ENCODE measurements around the gene ITLN2. TPM values are rescaled to one million over a fixed set of nuclear protein-coding genes. Genes with fewer than 3 reads are reported as not detected.

Gene ITLN2
- total RNA-seq, 1 experiment from 2014 or later, result not detected

GRCh38 chr1:160961419-160961818, 6.8 kb upstream of the ITLN2 start:
- ChIA-PET POLR2A (interaction anchor here (1.0 kb wide), 1 partner anchor 8 kb away, joined by 3 read pairs; no protein-coding TSS in a partner anchor), CTCF (interaction anchor here (0.6 to 2.6 kb wide), 6 partner anchors 10 to 1544 kb away, joined by 3 to 7 read pairs (median 4); no protein-coding TSS in a partner anchor)
- Mint-ChIP-seq H3K27ac (ENCODE audit: low read depth, unreplicated experiment) (no peak overlapping the region), H3K36me3 (ENCODE audit: insufficient read depth, unreplicated experiment) (no peaks in the 10 kb centered on the region), H3K9me3 (ENCODE audit: unreplicated experiment) (no peaks in the 10 kb centered on the region), H3K4me1 (ENCODE audit: insufficient read depth, unreplicated experiment) (no peaks in the 10 kb centered on the region), H3K27me3 (ENCODE audit: insufficient read depth, unreplicated experiment) (no peaks in the 10 kb centered on the region), H3K4me3 (ENCODE audit: unreplicated experiment) (no peak overlapping the region)
- TF ChIP-seq, protein P1, sequence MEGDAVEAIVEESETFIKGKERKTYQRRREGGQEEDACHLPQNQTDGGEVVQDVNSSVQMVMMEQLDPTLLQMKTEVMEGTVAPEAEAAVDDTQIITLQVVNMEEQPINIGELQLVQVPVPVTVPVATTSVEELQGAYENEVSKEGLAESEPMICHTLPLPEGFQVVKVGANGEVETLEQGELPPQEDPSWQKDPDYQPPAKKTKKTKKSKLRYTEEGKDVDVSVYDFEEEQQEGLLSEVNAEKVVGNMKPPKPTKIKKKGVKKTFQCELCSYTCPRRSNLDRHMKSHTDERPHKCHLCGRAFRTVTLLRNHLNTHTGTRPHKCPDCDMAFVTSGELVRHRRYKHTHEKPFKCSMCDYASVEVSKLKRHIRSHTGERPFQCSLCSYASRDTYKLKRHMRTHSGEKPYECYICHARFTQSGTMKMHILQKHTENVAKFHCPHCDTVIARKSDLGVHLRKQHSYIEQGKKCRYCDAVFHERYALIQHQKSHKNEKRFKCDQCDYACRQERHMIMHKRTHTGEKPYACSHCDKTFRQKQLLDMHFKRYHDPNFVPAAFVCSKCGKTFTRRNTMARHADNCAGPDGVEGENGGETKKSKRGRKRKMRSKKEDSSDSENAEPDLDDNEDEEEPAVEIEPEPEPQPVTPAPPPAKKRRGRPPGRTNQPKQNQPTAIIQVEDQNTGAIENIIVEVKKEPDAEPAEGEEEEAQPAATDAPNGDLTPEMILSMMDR (IDR thresholded peaks at IDR 0.05; ENCODE audit: unreplicated experiment), result no peak
- intact Hi-C loops (cut with micrococcal nuclease), result no loop called here
- no TSS peak for BruUV-seq (replicated peaks)
- DNase-seq (ENCODE audit: unreplicated experiment), result no peak

DNA sequence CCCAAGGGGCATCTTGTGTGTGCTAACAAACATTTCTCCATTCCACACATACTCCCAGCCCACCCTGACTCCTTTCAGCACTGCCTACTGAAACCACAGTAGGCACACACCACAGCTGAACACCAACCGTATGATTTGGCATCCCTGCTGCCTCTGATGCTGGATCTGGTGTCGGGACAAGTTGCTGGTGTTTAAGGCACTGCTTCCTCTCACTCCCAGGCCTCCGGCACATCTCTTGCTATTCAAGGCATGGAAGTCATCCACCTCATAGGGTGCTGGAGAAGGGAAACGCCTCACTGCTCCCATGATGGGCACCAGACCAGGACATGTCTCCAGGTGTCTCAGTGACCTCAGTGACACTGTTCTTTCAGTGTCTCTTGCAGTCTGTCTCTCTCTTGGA, 2.4 kb upstream of the ITLN2 start:
- H3K9me3 Mint-ChIP-seq (ENCODE audit: unreplicated experiment), result no peaks in the 10 kb centered on the region
- no peak for DNase-seq (ENCODE audit: unreplicated experiment)
- H3K4me3 Mint-ChIP-seq (ENCODE audit: unreplicated experiment), result no peak overlapping the region
- no TSS peak for BruUV-seq (replicated peaks)
- H3K27ac Mint-ChIP-seq (ENCODE audit: low read depth, unreplicated experiment), result no peak overlapping the region
- CTCF ChIA-PET, result interaction anchor here (0.7 to 5.7 kb wide), 3 partner anchors 33 to 182 kb away, joined by 3 to 20 read pairs (median 7); no protein-coding TSS in a partner anchor
- peaks cover 23% of the 10 kb centered on the region for H3K4me1 Mint-ChIP-seq (ENCODE audit: insufficient read depth, unreplicated experiment)
- intact Hi-C loops (cut with micrococcal nuclease), result no loop called here
- TF ChIP-seq, protein P1 (IDR thresholded peaks at IDR 0.05; ENCODE audit: unreplicated experiment), result no peak
- POLR2A ChIA-PET, result interaction anchor here (0.7 to 0.9 kb wide), 3 partner anchors 55 to 195 kb away, joined by 3 read pairs; no protein-coding TSS in a partner anchor
- H3K27me3 Mint-ChIP-seq (ENCODE audit: insufficient read depth, unreplicated experiment), result no peaks in the 10 kb centered on the region
- H3K36me3 Mint-ChIP-seq (ENCODE audit: insufficient read depth, unreplicated experiment), result no peaks in the 10 kb centered on the region

DNA sequence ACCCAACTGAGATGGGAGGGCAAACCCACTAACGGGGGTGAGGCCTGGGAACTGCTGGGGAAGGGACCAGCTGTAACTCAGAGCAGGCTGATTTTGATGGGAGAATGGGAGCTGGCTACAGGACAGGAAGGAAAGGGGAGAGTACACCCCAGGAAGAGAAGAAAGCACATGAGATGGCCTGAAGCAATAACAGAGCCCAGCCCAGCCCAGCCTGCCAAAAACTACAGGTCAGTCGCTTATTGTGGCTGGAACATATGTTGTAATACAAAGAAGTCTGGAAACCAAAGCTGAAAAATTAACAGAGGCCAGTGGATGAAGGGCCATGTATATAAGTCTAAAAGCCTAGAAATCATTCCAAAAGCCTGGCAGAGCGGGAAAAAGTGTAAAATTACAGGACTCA, 1.6 kb downstream of the ITLN2 start:
- ChIA-PET POLR2A (interaction anchor here (0.6 to 5.0 kb wide), 25 partner anchors 7 to 226 kb away, joined by 3 to 88 read pairs (median 6); partner anchors contain the start of genes DEDD, F11R, NIT1 and PFDN2), CTCF (interaction anchor here (0.5 to 5.4 kb wide), 37 partner anchors 7 to 920 kb away, joined by 3 to 139 read pairs (median 8); partner anchors contain the start of genes F11R and KLHDC9)
- intact Hi-C loops (cut with micrococcal nuclease), result loop anchor here (5.0 kb wide), 1 partner anchor 526 kb away; no protein-coding TSS in a partner anchor
- H3K36me3 Mint-ChIP-seq (ENCODE audit: insufficient read depth, unreplicated experiment), result no peaks in the 10 kb centered on the region
- peaks cover 47% of the 10 kb centered on the region for H3K4me1 Mint-ChIP-seq (ENCODE audit: insufficient read depth, unreplicated experiment)
- H3K9me3 Mint-ChIP-seq (ENCODE audit: unreplicated experiment), result no peaks in the 10 kb centered on the region
- DNase-seq (ENCODE audit: unreplicated experiment), result peak; percentile 69
- H3K27ac Mint-ChIP-seq (ENCODE audit: low read depth, unreplicated experiment), result peak overlapping the region; percentile 3
- peak overlapping the region; percentile 1 for H3K4me3 Mint-ChIP-seq (ENCODE audit: unreplicated experiment)
- H3K27me3 Mint-ChIP-seq (ENCODE audit: insufficient read depth, unreplicated experiment), result no peaks in the 10 kb centered on the region
- TF ChIP-seq, protein P1 (IDR thresholded peaks at IDR 0.05; ENCODE audit: unreplicated experiment), result no peak
- BruUV-seq (replicated peaks), result no TSS peak

DNA sequence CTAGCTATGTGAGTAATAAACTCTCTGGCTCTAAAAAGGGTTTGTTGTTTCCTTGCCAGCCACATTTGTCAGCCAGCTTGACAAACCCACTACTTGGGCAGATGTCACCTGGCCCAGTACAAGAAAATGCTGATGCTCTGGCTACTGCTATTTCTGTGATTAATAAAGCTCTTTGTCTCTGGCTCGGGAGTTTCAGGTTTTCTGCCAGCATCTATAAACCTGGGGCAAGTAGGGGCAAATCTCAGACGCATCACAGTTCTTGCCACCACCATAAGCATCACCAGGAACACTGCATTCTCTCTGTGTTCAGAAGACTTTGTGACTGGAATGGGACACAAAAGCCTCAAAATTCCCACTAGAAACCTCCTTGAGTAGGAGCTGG, 2.5 kb downstream of the ITLN2 start:
- ChIA-PET CTCF (interaction anchor here (0.6 to 5.4 kb wide), 75 partner anchors 8 to 616 kb away, joined by 3 to 139 read pairs (median 5); partner anchors contain the start of genes F11R and KLHDC9), POLR2A (interaction anchor here (0.6 to 5.0 kb wide), 41 partner anchors 8 to 668 kb away, joined by 3 to 88 read pairs (median 5); partner anchors contain the start of genes DEDD, F11R, NIT1 and PFDN2)
- intact Hi-C loops (cut with micrococcal nuclease), result loop anchor here (5.0 kb wide), 1 partner anchor 525 kb away; no protein-coding TSS in a partner anchor
- no peaks in the 10 kb centered on the region for H3K36me3 Mint-ChIP-seq (ENCODE audit: insufficient read depth, unreplicated experiment)
- H3K9me3 Mint-ChIP-seq (ENCODE audit: unreplicated experiment), result no peaks in the 10 kb centered on the region
- H3K27me3 Mint-ChIP-seq (ENCODE audit: insufficient read depth, unreplicated experiment), result no peaks in the 10 kb centered on the region
- DNase-seq (ENCODE audit: unreplicated experiment), result peak; percentile 58
- TF ChIP-seq, protein P1 (IDR thresholded peaks at IDR 0.05; ENCODE audit: unreplicated experiment), result no peak
- H3K4me3 Mint-ChIP-seq (ENCODE audit: unreplicated experiment), result no peak overlapping the region
- H3K27ac Mint-ChIP-seq (ENCODE audit: low read depth, unreplicated experiment), result peak overlapping the region; percentile 3
- H3K4me1 Mint-ChIP-seq (ENCODE audit: insufficient read depth, unreplicated experiment), result peaks cover 50% of the 10 kb centered on the region
- no TSS peak for BruUV-seq (replicated peaks)

All from MCF 10A (cell line).